GM18951 (cell line): ENCODE data around the gene BCL3.
"Not testable (repeated sequence)": the region's sequence is repeated elsewhere in the genome, so short reads cannot be mapped to it uniquely, and the experiment has no call there.

Experiments used
- POLR2A ChIP-seq: IDR thresholded peaks from 4 replicates; pipeline ENCODE4 v1.6.1; 2011; ENCODE audit warnings: mild to moderate bottlenecking; ENCODE audit not compliant: insufficient read length, insufficient read depth; ENCODE audit errors: extremely low read depth
- in situ Hi-C: fragments of 300-500 bp; cut with MboI; formaldehyde crosslinking; loops from one replicate; pipeline ENCODE4 v1.12.0; 2022; ENCODE audit warnings: low sequenced_read_pairs, mixed read lengths, inconsistent platforms; ENCODE audit not compliant: unreplicated experiment

The BCL3 gene, protein sequence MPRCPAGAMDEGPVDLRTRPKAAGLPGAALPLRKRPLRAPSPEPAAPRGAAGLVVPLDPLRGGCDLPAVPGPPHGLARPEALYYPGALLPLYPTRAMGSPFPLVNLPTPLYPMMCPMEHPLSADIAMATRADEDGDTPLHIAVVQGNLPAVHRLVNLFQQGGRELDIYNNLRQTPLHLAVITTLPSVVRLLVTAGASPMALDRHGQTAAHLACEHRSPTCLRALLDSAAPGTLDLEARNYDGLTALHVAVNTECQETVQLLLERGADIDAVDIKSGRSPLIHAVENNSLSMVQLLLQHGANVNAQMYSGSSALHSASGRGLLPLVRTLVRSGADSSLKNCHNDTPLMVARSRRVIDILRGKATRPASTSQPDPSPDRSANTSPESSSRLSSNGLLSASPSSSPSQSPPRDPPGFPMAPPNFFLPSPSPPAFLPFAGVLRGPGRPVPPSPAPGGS

DNA sequence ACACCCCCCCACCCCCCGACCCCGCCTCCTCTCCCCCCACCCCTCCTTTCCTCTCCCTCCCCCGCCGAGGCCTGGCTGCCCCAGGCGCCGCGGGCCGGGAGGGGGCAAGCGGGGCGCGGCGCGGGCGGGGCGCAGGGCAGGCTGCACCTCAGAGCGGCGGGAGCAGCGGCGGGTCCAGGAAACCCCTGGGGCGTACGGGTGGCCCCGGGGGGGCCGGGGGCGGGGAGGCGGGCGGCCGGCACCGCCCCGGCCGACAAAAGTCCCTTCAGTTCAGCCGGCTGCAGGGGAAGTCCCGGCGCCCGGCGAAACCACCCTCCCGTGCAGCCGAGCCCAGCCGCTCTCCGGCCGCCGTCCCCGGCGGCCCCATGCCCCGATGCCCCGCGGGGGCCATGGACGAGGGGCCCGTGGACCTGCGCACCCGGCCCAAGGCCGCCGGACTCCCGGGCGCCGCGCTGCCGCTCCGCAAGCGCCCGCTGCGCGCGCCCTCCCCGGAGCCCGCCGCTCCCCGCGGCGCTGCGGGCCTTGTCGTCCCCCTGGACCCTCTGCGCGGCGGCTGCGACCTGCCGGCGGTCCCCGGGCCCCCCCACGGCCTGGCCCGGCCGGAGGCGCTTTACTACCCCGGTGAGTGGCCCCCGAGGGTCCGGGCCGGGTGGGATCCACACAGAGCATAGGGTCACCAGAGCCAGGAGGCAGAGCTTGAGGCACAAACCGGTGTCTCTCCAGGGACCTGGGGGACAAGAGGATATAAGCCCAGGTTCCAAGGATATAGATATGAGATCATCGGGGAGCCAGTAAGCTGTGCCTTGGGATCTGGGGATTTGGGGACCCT is at the start of gene BCL3:
Gene BCL3, plus strand, starts transcription at position 283 of the 829 bp plus-strand sequence. Its CDS starts 83 bp downstream, at position 366.
- peak; percentile 61 for TF ChIP-seq POLR2A
- in situ Hi-C loops: no loop called here

DNA sequence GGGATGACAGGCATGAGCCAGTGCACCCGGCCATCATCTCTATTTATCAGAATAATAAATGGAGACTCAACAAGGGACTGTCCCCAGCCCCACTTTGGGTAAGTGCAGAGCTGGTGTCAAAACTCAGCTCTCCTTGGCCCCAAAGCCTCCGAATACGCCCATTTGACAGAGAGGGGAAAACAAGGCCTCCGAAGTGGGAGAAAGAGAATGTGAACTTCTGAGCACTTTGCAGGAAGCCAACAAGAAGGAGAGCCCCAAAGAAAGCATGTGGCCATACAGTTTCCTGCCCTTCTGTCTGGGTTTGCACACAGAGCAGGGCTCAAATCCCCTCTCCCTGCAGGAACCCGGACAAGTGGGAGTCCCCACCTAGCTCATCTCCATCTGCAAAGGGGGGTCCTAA is 48.0 kb upstream of the BCL3 start:
- in situ Hi-C loops: no loop called here
- TF ChIP-seq POLR2A: no peak

DNA sequence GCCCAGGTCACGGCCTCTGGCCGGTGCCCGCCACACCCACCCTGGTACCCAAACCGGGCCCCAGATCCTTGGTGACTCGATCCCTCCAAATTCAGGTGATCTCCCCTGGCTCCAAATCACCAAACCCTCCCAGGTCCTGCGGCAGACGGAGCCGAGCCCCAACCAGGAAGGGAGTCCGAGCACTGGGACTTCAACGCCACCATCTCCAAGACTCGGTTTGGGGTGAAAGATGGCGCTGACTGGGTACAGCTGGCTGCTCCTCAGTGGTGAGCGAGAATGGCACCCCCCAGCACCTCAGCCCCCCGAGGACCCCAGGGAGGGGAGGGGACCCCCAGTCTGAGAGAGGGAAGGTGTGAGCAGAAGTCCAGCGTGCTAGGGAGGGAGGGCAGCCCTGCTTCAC is 47.3 kb upstream of the BCL3 start:
- in situ Hi-C loops: no loop called here
- no peak for TF ChIP-seq POLR2A

DNA sequence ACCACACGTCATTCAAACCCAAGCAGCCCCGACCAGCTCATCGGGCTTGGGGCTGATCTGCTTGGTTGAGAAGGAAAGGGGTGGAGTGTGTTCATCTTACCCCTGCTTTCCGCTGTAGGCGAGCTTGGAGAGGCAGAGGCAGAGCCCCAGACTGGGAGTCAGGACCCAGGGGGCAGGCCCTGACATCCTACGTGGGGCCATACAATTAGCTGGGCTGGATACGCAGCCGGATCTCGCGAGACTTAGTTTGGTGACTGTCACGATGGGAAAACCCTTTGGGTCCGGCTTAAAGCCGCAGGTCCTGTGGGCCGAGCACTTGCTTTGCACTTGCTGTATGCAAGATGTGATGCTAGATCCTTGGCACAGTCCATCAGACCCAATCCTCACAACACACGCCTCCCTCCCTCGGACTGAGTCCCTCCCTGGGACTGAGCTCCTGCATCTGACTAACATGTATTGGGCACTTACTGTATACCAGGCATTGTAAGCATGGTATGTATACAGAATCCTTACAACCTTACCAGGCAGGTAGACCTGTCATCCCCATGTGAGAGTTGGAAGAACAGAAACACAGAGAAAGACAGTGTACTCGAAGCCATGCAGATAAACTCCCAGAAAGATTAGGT is 45.8 kb upstream of the BCL3 start:
- TF ChIP-seq POLR2A: no peak
- in situ Hi-C loops: no loop called here

DNA sequence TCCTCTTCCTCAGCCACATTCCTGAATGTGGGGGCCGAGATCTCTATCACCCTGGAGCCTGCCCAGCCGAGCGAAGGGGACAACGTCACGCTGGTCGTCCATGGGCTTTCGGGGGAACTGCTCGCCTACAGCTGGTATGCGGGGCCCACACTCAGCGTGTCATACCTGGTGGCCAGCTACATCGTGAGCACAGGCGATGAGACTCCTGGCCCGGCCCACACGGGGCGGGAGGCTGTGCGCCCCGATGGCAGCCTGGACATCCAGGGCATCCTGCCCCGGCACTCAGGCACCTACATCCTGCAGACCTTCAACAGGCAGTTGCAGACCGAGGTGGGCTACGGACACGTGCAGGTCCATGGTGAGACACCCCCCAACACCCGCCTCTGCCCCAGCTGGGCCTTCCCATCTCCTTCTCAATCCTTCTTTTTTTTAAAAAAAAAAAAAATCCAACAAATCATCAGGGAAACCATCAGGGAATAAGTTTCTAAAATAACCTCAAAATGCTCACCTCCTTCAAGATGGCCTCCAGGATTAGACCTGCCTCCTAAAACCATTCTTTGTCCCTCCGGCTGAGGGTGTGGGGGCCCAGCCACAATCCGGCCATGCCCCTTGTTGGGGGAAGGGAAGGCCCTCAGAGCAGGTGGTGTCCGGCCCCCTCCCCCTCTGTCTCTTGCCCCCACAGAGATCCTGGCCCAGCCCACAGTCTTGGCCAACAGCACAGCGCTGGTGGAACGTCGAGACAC is 45.0 kb upstream of the BCL3 start:
- no peak for TF ChIP-seq POLR2A
- in situ Hi-C loops: no loop called here

DNA sequence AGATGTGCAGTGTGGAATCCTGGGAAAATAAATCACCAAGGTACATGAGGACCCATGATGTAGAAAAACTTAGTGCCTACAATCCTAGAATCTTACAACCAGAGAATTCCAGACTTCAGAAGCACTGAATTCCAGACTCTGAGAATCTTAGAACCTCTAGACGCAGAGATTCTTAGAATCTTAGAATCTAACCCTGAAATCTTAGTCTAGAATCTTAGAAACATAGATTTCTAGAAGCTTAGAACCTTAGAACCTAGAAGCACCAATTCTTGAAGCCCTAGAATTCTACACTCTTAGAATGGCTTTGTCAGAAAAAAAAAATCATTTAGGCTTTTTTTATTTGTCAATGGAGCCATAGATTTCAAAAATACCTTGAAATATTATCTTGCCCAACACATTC is 43.5 kb upstream of the BCL3 start:
- no peak for TF ChIP-seq POLR2A
- in situ Hi-C loops: no loop called here

DNA sequence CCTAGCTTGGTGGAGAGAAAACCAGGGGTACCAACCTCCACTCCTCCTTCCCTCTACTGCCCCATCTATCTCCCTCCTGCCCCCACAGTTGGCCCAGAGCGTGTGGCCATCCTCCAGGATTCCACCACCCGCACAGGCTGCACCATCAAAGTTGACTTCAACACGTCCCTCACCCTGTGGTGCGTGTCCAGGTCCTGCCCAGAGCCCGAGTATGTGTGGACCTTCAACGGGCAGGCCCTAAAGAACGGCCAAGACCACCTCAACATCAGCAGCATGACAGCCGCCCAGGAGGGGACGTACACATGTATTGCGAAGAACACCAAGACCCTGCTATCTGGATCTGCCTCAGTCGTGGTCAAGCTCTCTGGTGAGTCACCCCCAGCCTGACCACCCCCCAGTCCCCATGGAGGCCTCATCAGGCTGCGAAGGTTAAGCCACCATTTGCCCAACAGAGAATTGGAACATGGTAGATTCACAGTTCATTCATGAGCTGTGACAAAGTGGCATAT is 43.0 kb upstream of the BCL3 start:
- in situ Hi-C loops: no loop called here
- no peak for TF ChIP-seq POLR2A

DNA sequence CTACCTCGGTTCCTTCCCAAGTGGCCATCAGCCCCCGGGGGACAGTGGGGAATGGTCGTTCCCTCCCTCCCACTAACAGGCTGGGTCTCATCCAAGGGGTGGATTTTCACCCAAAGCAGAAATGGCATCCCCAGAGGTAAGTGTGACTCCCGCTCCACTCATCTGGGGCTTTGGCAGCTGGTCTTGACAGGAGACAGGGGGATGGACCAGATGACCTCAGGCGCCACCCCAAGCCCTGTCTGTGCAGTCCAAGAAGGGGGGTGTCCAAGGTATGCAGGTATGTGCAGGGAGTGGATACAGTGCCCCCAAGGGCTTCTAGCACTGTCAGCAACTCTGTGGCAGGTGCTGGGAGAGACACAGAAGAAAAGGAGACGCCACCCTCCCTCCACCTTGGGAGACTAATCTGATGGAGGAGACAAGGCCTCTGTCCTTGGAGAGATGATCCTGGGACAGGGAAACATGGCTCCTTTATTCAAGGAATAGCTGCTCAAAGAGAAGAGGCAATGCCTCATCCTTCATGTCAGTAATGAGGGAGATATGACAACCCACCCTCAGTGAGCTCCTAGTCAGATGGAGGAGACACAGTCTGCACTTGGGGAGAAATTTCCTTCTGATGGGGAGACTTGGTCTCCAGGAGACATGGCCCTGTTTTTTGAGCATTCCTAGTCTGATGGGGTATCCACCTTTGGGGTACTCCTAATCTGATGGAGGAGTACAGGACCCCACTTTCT is 41.8 kb upstream of the BCL3 start:
- in situ Hi-C loops: no loop called here
- no peak for TF ChIP-seq POLR2A

DNA sequence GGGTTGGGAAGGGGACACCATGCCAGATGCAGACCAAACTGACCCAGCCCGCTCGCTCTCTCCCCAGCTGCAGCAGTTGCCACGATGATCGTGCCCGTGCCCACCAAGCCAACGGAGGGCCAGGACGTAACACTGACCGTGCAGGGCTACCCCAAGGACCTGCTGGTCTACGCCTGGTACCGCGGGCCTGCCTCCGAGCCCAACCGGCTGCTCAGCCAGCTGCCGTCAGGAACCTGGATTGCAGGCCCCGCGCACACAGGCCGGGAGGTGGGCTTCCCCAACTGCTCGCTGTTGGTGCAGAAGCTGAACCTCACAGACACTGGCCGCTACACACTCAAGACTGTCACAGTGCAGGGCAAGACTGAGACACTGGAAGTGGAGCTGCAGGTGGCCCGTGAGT is 40.7 kb upstream of the BCL3 start:
- in situ Hi-C loops: no loop called here
- no peak for TF ChIP-seq POLR2A

DNA sequence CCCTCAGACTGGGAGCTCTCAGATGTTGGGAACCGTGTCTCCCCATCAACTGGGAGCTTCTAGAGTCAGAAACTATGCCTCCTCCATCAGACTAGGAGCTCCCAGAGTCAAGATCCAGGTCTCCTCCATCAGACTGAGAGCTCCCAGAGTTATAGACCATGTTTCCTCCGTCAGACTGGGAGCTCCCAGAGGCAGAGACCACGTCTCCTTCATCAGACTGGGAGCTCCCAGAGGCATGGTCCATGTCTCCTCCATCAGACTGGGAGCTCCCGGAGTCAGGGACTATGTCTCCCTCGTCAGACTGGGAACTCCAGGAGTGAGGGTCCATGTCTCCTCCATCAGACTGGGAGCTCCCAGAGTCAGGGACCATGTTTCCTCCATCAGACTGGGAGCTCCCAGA is 39.6 kb upstream of the BCL3 start:
- no peak for TF ChIP-seq POLR2A
- in situ Hi-C loops: no loop called here

DNA sequence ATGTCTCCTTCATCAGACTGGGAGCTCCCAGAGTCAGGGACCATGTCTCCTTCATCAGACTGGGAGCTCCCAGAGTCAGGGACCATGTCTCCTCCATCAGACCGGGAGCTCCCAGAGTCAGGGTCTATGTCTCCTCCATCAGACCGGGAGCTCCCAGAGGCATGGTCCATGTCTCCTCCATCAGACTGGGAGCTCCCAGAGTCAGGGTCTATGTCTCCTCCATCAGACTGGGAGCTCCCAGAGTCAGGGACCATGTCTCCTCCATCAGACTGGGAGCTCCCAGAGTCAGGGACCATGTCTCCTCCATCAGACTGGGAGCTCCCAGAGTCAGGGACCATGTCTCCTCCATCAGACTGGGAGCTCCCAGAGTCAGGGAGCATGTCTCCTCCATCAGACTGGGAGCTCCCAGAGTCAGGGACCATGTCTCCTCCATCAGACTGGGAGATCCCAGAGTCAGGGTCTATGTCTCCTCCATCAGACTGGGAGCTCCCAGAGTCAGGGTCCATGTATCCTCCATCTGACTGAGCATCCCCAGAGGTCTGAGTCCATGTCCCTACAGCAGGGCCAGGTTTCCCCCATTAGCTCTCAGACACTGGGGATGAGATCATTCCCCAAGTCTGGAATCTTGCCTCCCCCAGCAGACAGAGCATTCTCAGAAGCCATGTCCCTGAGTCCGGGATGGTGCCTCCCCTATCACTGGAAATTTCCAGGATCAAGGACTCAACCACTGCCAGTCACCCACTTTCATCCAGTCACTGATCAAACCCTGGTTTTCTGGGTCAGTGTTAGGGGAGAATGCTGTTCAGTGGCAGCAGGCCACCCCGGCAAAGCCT is 38.9 kb upstream of the BCL3 start:
- in situ Hi-C loops: not testable (repeated sequence)

DNA sequence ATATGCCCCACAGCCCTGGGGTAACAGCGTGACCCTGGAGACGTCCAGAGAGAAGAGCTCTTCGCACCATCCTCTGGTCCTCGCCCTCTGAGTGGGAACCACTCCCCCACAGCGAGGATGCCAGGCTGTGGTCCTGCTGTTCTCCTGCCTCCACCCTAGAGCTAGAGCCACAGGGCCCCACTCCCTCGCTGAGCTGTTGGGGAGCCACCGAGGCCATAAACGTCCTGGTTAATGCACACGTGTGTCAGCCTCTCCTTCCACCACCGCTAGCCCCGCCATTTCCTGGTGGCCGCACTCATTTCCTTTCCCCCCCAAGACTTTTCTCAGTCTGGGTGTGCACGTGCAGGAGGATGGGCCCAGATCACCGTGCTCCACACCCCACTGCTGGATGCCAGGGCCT is 38.0 kb upstream of the BCL3 start:
- in situ Hi-C loops: no loop called here
- no peak for TF ChIP-seq POLR2A
